Measurements from ENCODE around the gene ABCA13. TPM values are rescaled to one million over a fixed set of nuclear protein-coding genes. Genes with fewer than 3 reads are reported as not detected.

Gene ABCA13
- total RNA-seq, 1 donor from 2014 or later: 0.12 TPM

DNA sequence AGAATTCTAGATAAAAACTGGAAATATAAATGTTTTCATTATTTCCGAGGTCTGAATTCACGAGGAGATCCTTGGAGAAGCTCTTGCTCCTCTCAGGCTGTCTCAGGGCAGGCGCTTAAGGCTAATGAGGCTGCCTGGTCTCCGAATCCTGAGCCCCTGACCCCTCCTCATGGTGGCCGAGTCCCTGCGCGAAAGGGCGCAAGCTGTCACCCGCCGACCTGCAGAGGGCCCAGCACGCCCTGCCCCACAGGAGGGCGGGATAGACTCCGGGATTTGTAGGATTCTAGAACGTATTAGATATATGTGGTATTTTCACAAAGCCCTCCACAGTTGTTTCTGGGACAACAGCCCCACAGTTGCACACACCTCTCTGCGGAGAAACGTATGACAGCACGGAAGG lies 284.1 kb downstream of the ABCA13 start:
- no peak overlapping the region for H3K4me3 Mint-ChIP-seq (ENCODE audit: low read depth)

DNA sequence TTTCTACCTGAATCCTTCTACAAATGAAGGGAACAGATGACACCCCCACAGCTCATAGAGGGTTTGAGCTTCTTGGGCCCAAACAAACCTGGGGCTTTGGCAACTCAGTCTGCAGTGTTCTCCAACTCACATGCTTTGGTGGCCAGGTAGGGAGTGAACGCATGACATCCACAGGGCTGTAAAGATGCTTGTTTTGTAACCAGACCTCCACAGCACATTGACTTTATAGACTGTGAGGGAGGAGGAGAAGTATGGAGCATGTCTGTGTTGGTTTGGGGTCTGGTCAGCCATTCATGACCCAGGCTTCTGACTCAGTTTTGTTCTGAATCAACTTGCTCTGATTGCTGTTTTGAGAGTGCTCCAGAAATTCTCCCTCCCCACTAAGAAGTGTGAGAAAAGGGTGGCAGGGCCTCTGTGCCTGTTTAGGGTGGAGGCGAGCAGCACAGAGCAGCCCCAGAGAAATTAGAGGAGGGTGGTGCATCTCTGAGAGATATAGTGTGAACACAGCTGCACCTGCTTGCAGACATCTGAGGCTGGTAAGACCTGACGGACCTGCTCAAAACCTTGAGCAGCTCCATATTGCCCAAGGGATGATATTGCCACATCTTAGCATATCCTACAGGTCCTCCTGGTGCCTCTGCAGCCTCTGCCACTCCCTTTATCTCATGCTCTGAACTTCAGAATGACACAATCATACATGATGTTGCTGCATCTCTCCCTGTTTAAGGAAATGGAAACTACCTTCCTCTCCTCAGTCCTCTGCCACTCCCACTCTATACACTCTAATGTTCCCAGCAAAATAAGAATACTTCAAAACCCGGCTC lies 287.7 kb downstream of the ABCA13 start:
- H3K27ac Mint-ChIP-seq: no peak overlapping the region
- H3K4me3 Mint-ChIP-seq (ENCODE audit: low read depth): no peak overlapping the region
- no peaks in the 10 kb centered on the region for H3K4me1 Mint-ChIP-seq (ENCODE audit: low read depth)
- H3K36me3 Mint-ChIP-seq (ENCODE audit: insufficient read depth): no peaks in the 10 kb centered on the region
- H3K27me3 Mint-ChIP-seq: no peaks in the 10 kb centered on the region
- no peaks in the 10 kb centered on the region for H3K9me3 Mint-ChIP-seq (ENCODE audit: low read depth)
- TF ChIP-seq, protein P1, sequence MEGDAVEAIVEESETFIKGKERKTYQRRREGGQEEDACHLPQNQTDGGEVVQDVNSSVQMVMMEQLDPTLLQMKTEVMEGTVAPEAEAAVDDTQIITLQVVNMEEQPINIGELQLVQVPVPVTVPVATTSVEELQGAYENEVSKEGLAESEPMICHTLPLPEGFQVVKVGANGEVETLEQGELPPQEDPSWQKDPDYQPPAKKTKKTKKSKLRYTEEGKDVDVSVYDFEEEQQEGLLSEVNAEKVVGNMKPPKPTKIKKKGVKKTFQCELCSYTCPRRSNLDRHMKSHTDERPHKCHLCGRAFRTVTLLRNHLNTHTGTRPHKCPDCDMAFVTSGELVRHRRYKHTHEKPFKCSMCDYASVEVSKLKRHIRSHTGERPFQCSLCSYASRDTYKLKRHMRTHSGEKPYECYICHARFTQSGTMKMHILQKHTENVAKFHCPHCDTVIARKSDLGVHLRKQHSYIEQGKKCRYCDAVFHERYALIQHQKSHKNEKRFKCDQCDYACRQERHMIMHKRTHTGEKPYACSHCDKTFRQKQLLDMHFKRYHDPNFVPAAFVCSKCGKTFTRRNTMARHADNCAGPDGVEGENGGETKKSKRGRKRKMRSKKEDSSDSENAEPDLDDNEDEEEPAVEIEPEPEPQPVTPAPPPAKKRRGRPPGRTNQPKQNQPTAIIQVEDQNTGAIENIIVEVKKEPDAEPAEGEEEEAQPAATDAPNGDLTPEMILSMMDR (IDR thresholded peaks at IDR 0.05; ENCODE audit: unreplicated experiment): no peak
- DNase-seq (ENCODE audit: low spot score, unreplicated experiment): no peak

More for the DNA sequence above, 284.1 kb downstream of the ABCA13 start:
- Mint-ChIP-seq H3K27ac (no peak overlapping the region), H3K27me3 (no peaks in the 10 kb centered on the region), H3K4me1 (ENCODE audit: low read depth) (no peaks in the 10 kb centered on the region), H3K9me3 (ENCODE audit: low read depth) (no peaks in the 10 kb centered on the region), H3K36me3 (ENCODE audit: insufficient read depth) (no peaks in the 10 kb centered on the region)
- no peak for DNase-seq (ENCODE audit: low spot score, unreplicated experiment)
- TF ChIP-seq, protein P1 (IDR thresholded peaks at IDR 0.05; ENCODE audit: unreplicated experiment): no peak

DNA sequence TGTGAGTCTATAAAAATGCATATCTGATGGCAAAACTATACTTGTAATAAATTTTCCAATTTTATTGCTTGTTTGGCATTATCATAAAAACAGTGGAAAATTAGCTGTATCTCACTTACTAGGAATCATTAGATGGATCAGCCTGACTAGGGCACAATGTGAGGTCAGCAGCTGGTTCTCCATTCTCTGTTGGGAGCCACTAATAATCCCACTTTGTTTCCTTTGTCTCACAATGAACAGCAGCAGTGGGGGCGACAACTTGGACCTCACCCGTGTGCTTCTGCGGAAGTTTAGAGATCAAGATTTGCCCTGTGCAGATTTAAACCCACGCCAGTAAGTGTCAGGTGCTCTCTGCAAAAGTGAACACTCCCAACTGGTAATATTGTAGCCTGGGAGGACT lies 295.5 kb downstream of the ABCA13 start:
- Mint-ChIP-seq H3K36me3 (ENCODE audit: insufficient read depth) (no peaks in the 10 kb centered on the region), H3K9me3 (ENCODE audit: low read depth) (no peaks in the 10 kb centered on the region), H3K4me1 (ENCODE audit: low read depth) (no peaks in the 10 kb centered on the region), H3K27ac (no peak overlapping the region), H3K4me3 (ENCODE audit: low read depth) (no peak overlapping the region), H3K27me3 (no peaks in the 10 kb centered on the region)
- DNase-seq (ENCODE audit: low spot score, unreplicated experiment): no peak
- TF ChIP-seq, protein P1 (IDR thresholded peaks at IDR 0.05; ENCODE audit: unreplicated experiment): no peak

DNA sequence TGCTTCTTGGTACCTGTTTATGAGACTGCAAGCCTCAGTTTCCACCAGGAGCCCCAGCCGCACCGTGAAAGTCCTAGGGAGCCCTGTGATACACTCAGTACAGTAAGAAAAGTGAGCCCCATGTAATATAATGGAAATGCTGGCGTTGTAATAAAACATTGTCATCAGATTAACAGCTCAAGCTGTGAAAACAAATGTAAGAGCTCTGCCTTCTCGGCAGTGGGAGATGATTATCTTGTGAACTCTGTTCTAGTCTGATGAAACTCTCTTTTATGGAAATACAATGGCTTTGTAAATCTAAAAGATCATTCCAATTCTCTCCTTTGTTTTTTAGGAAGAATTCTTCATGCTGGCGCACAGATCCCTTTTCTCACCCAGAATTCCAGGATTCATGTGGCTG lies 299.9 kb downstream of the ABCA13 start:
- Mint-ChIP-seq H3K4me3 (ENCODE audit: low read depth) (no peak overlapping the region), H3K27ac (no peak overlapping the region), H3K36me3 (ENCODE audit: insufficient read depth) (no peaks in the 10 kb centered on the region), H3K27me3 (no peaks in the 10 kb centered on the region), H3K9me3 (ENCODE audit: low read depth) (no peaks in the 10 kb centered on the region), H3K4me1 (ENCODE audit: low read depth) (peaks cover 3% of the 10 kb centered on the region)
- DNase-seq (ENCODE audit: low spot score, unreplicated experiment): no peak
- TF ChIP-seq, protein P1 (IDR thresholded peaks at IDR 0.05; ENCODE audit: unreplicated experiment): no peak

DNA sequence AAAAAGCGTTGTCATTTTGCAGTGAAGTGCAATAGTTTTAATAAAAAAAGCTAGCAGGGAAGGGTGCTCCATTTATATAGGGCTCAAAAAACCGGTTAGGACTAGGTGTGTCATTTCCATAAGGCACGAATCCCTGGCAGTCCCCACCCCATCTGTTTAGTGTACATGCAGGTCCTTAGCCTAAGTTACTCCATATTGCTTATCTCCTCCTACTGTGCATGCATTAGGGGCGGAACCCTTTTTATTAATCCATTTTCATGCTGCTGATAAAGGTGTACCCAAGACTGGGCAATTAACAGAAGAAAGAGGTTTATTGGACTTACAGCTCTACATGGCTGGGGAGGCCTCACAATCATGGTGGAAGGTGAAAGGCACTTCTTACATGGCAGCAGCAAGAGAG lies 301.4 kb downstream of the ABCA13 start:
- Mint-ChIP-seq H3K4me3 (ENCODE audit: low read depth) (no peak overlapping the region), H3K36me3 (ENCODE audit: insufficient read depth) (no peaks in the 10 kb centered on the region), H3K27ac (no peak overlapping the region), H3K9me3 (ENCODE audit: low read depth) (no peaks in the 10 kb centered on the region), H3K27me3 (no peaks in the 10 kb centered on the region), H3K4me1 (ENCODE audit: low read depth) (peaks cover 3% of the 10 kb centered on the region)
- DNase-seq (ENCODE audit: low spot score, unreplicated experiment): no peak
- TF ChIP-seq, protein P1 (IDR thresholded peaks at IDR 0.05; ENCODE audit: unreplicated experiment): no peak
